Common myeloid progenitor, CD34-positive (primary cell): ENCODE results near the gene PHF19.
A peak's percentile ranks its signal among the peaks of the same experiment; 100 is the strongest.

Experiments
- CTCF ChIA-PET: fragments of 350-600 bp; sonication (Branson Sonifier 250); formaldehyde crosslinking; loops from one replicate; lab custom pipeline; 2021; ENCODE audit warnings: antibody characterized with exemption; lab: Charles Lee
- POLR2A ChIA-PET: fragments of 350-600 bp; sonication (Branson Sonifier 250); formaldehyde crosslinking; loops from one replicate; lab custom pipeline; 2021; ENCODE audit warnings: antibody characterized with exemption; lab: Charles Lee
- DNase-seq, 3 donors: peaks; one replicate each; pipeline versions ENCODE4 v3.0.0 to v3.0.0-alpha.2; 2013
- H3K27ac ChIP-seq, 2 experiments: 1 replicate in 1 of 2; 2 replicates in 1 of 2; pipeline ENCODE4 v1.7.0; 2013; ENCODE audit warnings: inconsistent platforms in 2 of 2, low read length in 2 of 2, mild to moderate bottlenecking in 2 of 2, low read depth in 1 of 2, moderate library complexity in 1 of 2; ENCODE audit not compliant: severe bottlenecking in 2 of 2, insufficient read depth in 1 of 2, poor library complexity in 1 of 2
- H3K27me3 ChIP-seq, 5 experiments: replicated peaks in 2 of 5; 1 replicate in 3 of 5; 2 replicates in 2 of 5; pipeline versions ENCODE4 v1.6.1 to v1.7.0; 2013; ENCODE audit warnings: low read length in 4 of 5, mild to moderate bottlenecking in 2 of 5, moderate library complexity in 2 of 5, inconsistent platforms in 1 of 5; ENCODE audit not compliant: insufficient read depth in 5 of 5, control insufficient read depth in 4 of 5
- H3K36me3 ChIP-seq, 4 experiments: 1 replicate in 2 of 4; 2 replicates in 2 of 4; pipeline versions ENCODE4 v1.6.1 to v1.7.0; 2013; ENCODE audit warnings: low read length in 3 of 4, control low read depth in 1 of 4, mild to moderate bottlenecking in 1 of 4; ENCODE audit not compliant: control insufficient read depth in 4 of 4, insufficient read depth in 4 of 4
- H3K4me1 ChIP-seq, 4 experiments: 1 replicate in 3 of 4; 2 replicates in 1 of 4; pipeline versions ENCODE4 v1.6.1 to v1.7.1; 2013; ENCODE audit warnings: low read length in 3 of 4, mild to moderate bottlenecking in 3 of 4, control low read depth in 1 of 4, inconsistent platforms in 1 of 4, moderate library complexity in 1 of 4; ENCODE audit not compliant: control insufficient read depth in 4 of 4, insufficient read depth in 4 of 4; ENCODE audit errors: control extremely low read depth in 1 of 4
- H3K4me3 ChIP-seq, 7 experiments: 1 replicate in 4 of 7; 2 replicates in 3 of 7; pipeline versions ENCODE4 v1.5.1 to v1.7.0; 2013; ENCODE audit warnings: mild to moderate bottlenecking in 7 of 7, low read length in 6 of 7, moderate library complexity in 6 of 7, inconsistent platforms in 2 of 7, low read depth in 2 of 7, control low read depth in 1 of 7; ENCODE audit not compliant: insufficient read depth in 4 of 7, control insufficient read depth in 1 of 7; ENCODE audit errors: extremely low read depth in 1 of 7
- H3K9me3 ChIP-seq, 5 experiments: 1 replicate in 4 of 5; 2 replicates in 1 of 5; pipeline versions ENCODE4 v1.6.1 to v1.7.1; 2013; ENCODE audit warnings: low read length in 4 of 5, mild to moderate bottlenecking in 2 of 5, inconsistent platforms in 1 of 5, low read depth in 1 of 5, moderate library complexity in 1 of 5; ENCODE audit not compliant: control insufficient read depth in 4 of 5, insufficient read depth in 2 of 5; ENCODE audit errors: control extremely low read depth in 1 of 5
- WGBS: methylation state at CpG from one replicate; pipeline ENCODE4 v1.1.5; 2013; ENCODE audit not compliant: insufficient coverage; 5-methylcytosine and 5-hydroxymethylcytosine counted together

PHF19 gene

GRCh38 chr9:120877276-120878034 lies 467 bp upstream of the PHF19 start:
- peak overlapping the region; percentile 42 to 86 (median 74) for H3K4me3 ChIP-seq
- ChIA-PET POLR2A (interaction anchor here (0.6 to 1.9 kb wide), 4 partner anchors 13 to 58 kb away, joined by 3 to 6 read pairs (median 4); no protein-coding TSS in a partner anchor), CTCF (interaction anchor here (1.0 to 3.7 kb wide), 7 partner anchors 8 to 61 kb away, joined by 3 to 13 read pairs (median 3); no protein-coding TSS in a partner anchor)
- H3K27me3 ChIP-seq: no peaks in the 10 kb centered on the region
- peaks cover 0 to 31% (median 21%) of the 10 kb centered on the region in 4 experiments for H3K36me3 ChIP-seq
- WGBS: 0% methylated on average over 42 of the region's 63 CpGs
- H3K27ac ChIP-seq: peak overlapping the region; percentile 62 to 91
- peak; percentile 67 to 84 (median 75) for DNase-seq
- peaks cover 8 to 41% (median 30%) of the 10 kb centered on the region in 4 experiments for H3K4me1 ChIP-seq
- no peaks in the 10 kb centered on the region for H3K9me3 ChIP-seq

DNA sequence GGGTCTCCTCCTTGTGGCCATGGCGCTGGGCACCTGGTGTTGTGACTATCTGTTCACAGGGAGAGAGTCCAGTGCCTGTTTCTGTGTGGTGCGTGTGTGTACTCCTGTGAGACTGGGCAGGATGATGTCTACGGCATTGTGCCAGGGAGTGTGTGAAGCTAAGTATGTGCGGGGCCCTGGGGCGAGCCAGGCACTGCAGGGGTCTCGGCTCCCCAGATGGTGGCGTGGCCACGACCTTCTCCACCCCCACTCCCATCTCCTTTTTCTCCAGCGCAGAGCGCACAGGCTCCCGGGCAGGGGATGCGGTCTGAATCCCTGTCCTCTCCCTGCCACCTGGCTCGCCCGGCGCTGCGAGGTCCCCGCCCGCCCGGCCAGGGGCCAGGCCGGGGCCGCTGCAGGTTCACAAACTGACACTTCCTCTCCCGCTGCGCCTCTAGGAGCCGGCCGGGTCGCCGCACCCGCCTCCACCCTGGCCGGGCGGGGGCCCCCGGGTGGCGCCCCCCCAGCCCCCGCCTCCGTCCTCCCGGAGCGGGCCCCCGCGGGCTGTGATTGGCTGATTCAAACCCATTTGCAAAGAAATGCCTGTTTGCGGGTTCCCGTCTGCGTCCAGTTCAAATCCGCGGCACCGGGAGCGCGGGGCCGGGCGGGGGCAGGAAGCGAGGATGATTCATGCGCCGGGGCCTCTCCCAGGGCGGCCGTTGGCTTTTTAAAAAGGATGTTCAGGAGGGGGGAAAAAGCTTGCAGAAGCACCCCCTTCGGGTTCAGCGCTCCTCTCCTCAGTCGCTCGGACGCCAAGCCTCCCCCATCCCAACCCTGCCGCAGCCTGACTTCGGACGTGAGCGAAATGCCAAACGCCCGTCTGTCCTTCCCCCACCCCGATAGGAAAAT lies 790 bp downstream of the PHF19 start:
- Histone ChIP-seq H3K27ac (peak overlapping the region; percentile 59 to 93), H3K4me1 (peaks cover 8 to 41% (median 30%) of the 10 kb centered on the region in 4 experiments), H3K4me3 (peak overlapping the region; percentile 51 to 81 (median 73)), H3K36me3 (peaks cover 0 to 37% (median 26%) of the 10 kb centered on the region in 4 experiments), H3K9me3 (no peaks in the 10 kb centered on the region), H3K27me3 (no peaks in the 10 kb centered on the region)
- WGBS: 2% methylated on average over 48 of the region's 65 CpGs
- ChIA-PET POLR2A (interaction anchor here (0.6 to 1.9 kb wide), 2 partner anchors 21 to 25 kb away, joined by 4 to 6 read pairs; no protein-coding TSS in a partner anchor), CTCF (interaction anchor here (1.0 to 3.7 kb wide), 3 partner anchors 11 to 16 kb away, joined by 3 to 13 read pairs (median 3); no protein-coding TSS in a partner anchor)
- DNase-seq: peak; percentile 92 to 97 (median 95)

DNA sequence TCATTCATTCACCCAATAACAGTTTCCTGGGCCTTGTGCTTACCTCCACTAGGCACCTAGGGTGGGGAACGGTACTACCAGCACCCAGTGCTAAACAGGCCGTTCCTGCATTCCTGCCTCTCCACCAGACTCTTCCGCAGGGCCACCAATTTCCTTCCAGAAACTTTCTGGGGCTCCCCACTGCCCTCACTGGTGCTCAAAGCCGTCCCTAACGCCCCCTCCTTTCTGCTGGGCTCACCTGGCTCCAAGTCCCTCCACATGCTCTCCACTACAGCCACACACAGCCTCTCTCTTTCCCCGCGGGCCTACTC lies 1.4 kb downstream of the PHF19 start:
- peaks cover 8 to 42% (median 30%) of the 10 kb centered on the region in 4 experiments for H3K4me1 ChIP-seq
- POLR2A ChIA-PET: no interaction called here
- 62% methylated on average over 4 of the region's 7 CpGs for WGBS

GRCh38 chr9:120875195-120875565 lies 1.8 kb downstream of the PHF19 start:
- peak overlapping the region in 2 of 7 experiments; percentile 73 to 81 for H3K4me3 ChIP-seq
- no peaks in the 10 kb centered on the region for H3K9me3 ChIP-seq
- peaks cover 8 to 46% (median 34%) of the 10 kb centered on the region in 4 experiments for H3K4me1 ChIP-seq
- H3K36me3 ChIP-seq: peaks cover 0 to 42% (median 27%) of the 10 kb centered on the region in 4 experiments
- POLR2A ChIA-PET: no interaction called here
- H3K27me3 ChIP-seq: no peaks in the 10 kb centered on the region
- WGBS: 91% methylated on average over 4 of the region's 4 CpGs
- H3K27ac ChIP-seq: peak overlapping the region in 1 of 2 experiments; percentile 93
- DNase-seq: no peak
- CTCF ChIA-PET: interaction anchor here (3.7 kb wide), 1 partner anchor 16 kb away, joined by 13 read pairs; no protein-coding TSS in a partner anchor

More for the DNA sequence above, 1.4 kb downstream of the PHF19 start:
- Histone ChIP-seq H3K27ac (peak overlapping the region; percentile 43 to 93), H3K36me3 (peaks cover 0 to 37% (median 27%) of the 10 kb centered on the region in 4 experiments), H3K4me3 (peak overlapping the region in 5 of 7 experiments; percentile 70 to 81 (median 75)), H3K27me3 (no peaks in the 10 kb centered on the region), H3K9me3 (no peaks in the 10 kb centered on the region)
- CTCF ChIA-PET: interaction anchor here (1.0 to 3.7 kb wide), 2 partner anchors 15 kb away, joined by 3 to 13 read pairs; no protein-coding TSS in a partner anchor
- DNase-seq: no peak

DNA sequence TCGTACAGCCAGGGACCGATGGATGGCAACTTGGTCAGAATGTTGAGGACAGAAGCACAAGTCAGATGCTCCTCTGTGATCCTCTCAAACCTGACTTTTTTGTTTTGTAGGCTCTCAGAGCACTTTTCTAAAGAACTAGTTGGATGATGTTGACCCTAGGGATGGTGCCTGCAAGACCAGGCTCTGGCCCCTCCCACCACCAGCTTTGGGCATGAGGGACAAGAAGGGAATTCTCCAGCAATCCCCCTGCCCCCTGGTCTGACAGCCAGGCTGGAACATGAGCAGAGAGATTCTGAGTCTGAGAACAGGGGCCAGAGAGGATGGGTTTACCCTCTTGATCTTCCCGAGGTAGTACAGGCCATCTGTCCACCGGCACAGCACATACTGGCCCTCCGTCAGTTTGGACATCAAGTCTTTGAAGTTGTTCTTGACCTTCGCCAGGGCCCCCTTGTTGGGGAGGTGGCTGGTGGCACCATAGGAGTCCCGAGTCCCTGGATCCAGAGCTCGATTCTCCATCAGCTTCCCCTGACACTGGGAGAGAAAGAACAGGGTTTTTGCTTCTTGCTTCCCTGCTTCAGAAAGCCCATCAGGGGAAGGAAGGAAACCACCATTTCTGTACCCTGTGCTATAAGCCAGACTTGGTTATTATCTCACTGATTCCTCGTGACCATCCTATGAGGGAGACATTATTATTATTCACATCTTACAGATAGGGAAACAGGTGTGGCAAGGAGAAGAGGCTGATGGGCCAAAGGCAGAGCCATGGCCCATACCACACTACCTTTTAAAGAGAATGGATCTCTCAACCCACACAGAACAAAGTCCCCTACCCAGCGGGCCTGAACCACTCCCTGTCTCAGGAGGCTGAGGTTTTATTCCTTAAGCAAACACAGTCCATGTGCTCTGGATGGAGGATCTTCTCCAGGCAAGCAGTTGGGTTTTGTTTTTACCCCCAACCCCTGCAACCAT lies 2.5 kb downstream of the PHF19 start:
- ChIA-PET POLR2A (no interaction called here), CTCF (interaction anchor here (0.9 to 3.7 kb wide), 4 partner anchors 9 to 197 kb away, joined by 3 to 13 read pairs (median 5); no protein-coding TSS in a partner anchor)
- Histone ChIP-seq H3K27ac (peak overlapping the region in 1 of 2 experiments; percentile 50), H3K4me3 (no peak overlapping the region), H3K4me1 (peaks cover 8 to 49% (median 40%) of the 10 kb centered on the region in 4 experiments), H3K36me3 (peaks cover 0 to 48% (median 27%) of the 10 kb centered on the region in 4 experiments), H3K27me3 (no peaks in the 10 kb centered on the region), H3K9me3 (no peaks in the 10 kb centered on the region)
- WGBS: 98% methylated on average over 6 of the region's 10 CpGs
- DNase-seq: no peak

DNA sequence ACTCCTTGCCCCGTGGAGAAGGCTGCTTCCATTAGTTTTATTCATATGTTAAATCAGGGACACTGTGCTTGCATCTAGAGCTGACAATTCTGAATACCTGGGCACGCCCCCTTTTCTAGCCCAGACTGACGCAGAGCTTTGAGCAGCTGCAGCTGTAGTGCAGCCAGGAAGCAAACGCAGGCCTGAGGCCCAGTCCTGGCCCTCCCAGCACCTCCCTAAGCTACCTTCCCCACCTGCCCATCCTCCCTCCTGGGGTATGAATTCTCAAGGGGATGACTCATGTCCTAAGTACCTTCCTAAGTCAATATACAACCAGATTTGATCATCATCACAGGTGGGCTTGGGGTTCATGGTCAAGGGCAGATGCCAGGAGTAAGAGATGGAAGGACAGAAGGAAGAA lies 3.5 kb downstream of the PHF19 start:
- no peaks in the 10 kb centered on the region for H3K9me3 ChIP-seq
- H3K4me3 ChIP-seq: no peak overlapping the region
- DNase-seq: no peak
- peaks cover 0 to 49% (median 27%) of the 10 kb centered on the region in 4 experiments for H3K36me3 ChIP-seq
- H3K4me1 ChIP-seq: peaks cover 8 to 45% (median 39%) of the 10 kb centered on the region in 4 experiments
- WGBS: 100% methylated on average over 2 of the region's 4 CpGs
- no peak overlapping the region for H3K27ac ChIP-seq
- no peaks in the 10 kb centered on the region for H3K27me3 ChIP-seq
- CTCF ChIA-PET: interaction anchor here (0.8 to 1.8 kb wide), 7 partner anchors 10 to 198 kb away, joined by 3 to 5 read pairs (median 4); no protein-coding TSS in a partner anchor
- POLR2A ChIA-PET: no interaction called here
